WERI-Rb-1 (cell line): Measurements from ENCODE around the gene GHRHR.

Source experiments
- DNase-seq: peaks from one replicate; pipeline ENCODE4 v3.0.0-alpha.2; 2020
- H3K27ac ChIP-seq: fragments of 250-450 bp; sonication (Bioruptor Pico); 2 replicates; pipeline ENCODE4 v1.5.1; 2020; ENCODE audit warnings: mild to moderate bottlenecking, moderate library complexity
- H3K27me3 ChIP-seq: fragments of 250-450 bp; sonication (Bioruptor Pico); 2 replicates; pipeline ENCODE4 v1.5.1; 2021; ENCODE audit warnings: mild to moderate bottlenecking, low read depth, moderate library complexity; ENCODE audit not compliant: insufficient read depth, severe bottlenecking
- H3K36me3 ChIP-seq: fragments of 250-450 bp; sonication (Bioruptor Pico); 2 replicates; pipeline ENCODE4 v1.5.1; 2020; ENCODE audit warnings: mild to moderate bottlenecking, moderate library complexity
- H3K4me3 ChIP-seq: 2 replicates; pipeline ENCODE4 v1.5.1; 2011; ENCODE audit warnings: low read depth, mild to moderate bottlenecking, control low read depth, low read length
- H3K9me3 ChIP-seq: fragments of 250-450 bp; sonication (Bioruptor Pico); 2 replicates; pipeline ENCODE4 v1.5.1; 2021; ENCODE audit warnings: mild to moderate bottlenecking, moderate library complexity; ENCODE audit not compliant: severe bottlenecking
- TF ChIP-seq, protein P1 (sequence below): IDR thresholded peaks from 2 replicates; pipeline ENCODE4 v1.5.1; 2011; ENCODE audit warnings: low read depth, mild to moderate bottlenecking, control low read depth, inconsistent platforms, low read length

Gene GHRHR

DNA sequence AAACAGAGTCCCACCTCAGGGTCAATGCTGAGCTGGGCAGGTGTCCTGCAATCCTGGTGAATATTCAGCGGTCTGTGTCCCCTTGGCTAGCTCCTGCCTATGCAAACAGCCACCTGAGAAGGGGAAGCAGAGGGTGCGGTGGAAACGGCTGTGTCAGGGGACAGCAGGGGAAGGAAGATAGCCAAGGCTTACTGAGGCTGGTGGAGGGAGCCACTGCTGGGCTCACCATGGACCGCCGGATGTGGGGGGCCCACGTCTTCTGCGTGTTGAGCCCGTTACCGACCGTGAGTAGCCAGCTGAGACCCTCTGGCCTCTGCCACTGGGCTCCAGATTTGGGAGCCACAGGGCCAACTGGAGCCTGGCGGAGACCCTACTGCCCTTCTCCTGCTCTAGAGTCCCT lies at the start of gene GHRHR:
Gene GHRHR (plus strand): TSS at position 112 of the 400 bp plus-strand sequence. CDS start 116 bp downstream, at position 228.
- no peak within 1 kb of the TSS for H3K4me3 ChIP-seq

DNA sequence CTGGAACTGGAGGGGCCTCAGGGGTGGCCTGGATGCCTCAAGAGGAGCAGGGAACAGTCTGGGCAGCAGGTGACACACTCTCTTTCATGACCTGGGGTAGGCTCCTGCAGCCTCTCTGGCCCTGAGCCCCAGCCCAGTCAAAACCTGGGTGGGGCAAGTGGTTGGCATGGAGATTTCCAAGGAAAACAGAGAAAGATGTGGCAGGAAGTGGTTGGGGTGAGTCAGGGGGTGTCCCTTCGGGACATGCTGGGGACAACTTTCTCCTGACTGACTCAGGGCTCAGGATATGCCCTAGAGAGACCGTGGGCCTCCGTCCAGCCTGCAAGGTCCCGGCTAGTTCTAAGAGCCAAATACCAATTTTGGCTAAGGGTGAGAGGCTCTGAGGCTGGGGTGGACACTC lies 49.2 kb upstream of the GHRHR start:
- Histone ChIP-seq H3K36me3 (no peaks in the 10 kb centered on the region), H3K9me3 (no peaks in the 10 kb centered on the region), H3K27me3 (no peaks in the 10 kb centered on the region), H3K27ac (no peak overlapping the region), H3K4me3 (no peak overlapping the region)
- DNase-seq: no peak
- TF ChIP-seq, protein P1, sequence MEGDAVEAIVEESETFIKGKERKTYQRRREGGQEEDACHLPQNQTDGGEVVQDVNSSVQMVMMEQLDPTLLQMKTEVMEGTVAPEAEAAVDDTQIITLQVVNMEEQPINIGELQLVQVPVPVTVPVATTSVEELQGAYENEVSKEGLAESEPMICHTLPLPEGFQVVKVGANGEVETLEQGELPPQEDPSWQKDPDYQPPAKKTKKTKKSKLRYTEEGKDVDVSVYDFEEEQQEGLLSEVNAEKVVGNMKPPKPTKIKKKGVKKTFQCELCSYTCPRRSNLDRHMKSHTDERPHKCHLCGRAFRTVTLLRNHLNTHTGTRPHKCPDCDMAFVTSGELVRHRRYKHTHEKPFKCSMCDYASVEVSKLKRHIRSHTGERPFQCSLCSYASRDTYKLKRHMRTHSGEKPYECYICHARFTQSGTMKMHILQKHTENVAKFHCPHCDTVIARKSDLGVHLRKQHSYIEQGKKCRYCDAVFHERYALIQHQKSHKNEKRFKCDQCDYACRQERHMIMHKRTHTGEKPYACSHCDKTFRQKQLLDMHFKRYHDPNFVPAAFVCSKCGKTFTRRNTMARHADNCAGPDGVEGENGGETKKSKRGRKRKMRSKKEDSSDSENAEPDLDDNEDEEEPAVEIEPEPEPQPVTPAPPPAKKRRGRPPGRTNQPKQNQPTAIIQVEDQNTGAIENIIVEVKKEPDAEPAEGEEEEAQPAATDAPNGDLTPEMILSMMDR: no peak

More for the DNA sequence above, at the start of gene GHRHR:
- no peaks in the 10 kb centered on the region for H3K9me3 ChIP-seq
- H3K27ac ChIP-seq: no peak within 1 kb of the TSS
- no peak for DNase-seq
- no peaks in the 10 kb centered on the region for H3K36me3 ChIP-seq
- TF ChIP-seq, protein P1: no peak
- H3K27me3 ChIP-seq: no peaks in the 10 kb centered on the region

DNA sequence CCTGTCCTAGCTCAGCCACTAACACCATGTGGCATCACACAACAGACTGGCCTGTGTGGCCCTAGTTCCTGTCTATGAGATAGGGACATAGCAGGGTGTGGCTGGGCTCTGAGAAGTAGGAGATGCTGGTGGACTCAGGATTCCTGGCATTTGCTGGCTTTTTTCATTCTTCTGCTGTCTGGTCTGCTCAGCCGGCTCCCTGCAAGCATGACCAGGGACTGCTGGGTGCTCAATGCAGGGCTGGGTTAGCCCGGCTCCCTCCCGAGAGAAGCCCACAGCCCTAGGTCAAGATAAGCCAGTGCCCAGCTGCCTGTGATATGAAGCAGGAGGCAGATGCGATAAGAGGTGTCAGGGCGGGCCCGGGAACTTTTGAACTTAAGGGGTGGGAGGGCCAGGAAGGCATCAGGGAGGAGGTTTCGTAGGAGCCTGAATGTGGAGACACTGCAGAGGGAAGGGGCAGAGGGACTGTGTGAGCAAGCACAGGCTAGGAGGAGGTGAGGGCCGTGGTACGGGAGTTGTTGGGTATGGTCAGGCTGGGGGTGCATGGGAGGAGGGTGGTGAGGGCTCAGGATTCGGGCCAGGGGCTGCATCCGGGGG lies 48.6 kb upstream of the GHRHR start:
- H3K27ac ChIP-seq: no peak overlapping the region
- H3K36me3 ChIP-seq: no peaks in the 10 kb centered on the region
- no peak overlapping the region for H3K4me3 ChIP-seq
- DNase-seq: no peak
- TF ChIP-seq, protein P1: no peak
- H3K27me3 ChIP-seq: no peaks in the 10 kb centered on the region
- no peaks in the 10 kb centered on the region for H3K9me3 ChIP-seq

DNA sequence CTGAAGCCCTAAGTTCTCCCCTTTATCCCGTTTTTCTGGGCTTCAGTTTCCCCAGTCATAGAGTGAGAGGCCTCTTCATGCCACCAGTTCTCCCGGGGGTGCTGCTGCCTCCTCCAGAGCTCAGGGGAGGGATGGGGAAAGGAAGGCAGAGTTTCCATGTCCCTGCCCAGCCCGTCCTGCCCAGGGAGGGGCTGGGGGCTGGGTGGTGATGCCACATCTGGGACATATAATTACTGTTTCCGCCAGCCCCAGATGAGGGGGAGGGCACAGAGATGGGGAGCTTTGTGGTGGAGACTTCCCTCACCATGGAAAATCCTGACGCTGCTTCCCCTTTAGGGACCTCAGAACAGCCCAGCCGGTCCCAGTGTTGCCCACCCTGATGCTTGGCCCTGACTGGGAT lies 48.0 kb upstream of the GHRHR start:
- Histone ChIP-seq H3K27ac (no peak overlapping the region), H3K4me3 (no peak overlapping the region), H3K36me3 (no peaks in the 10 kb centered on the region), H3K9me3 (no peaks in the 10 kb centered on the region), H3K27me3 (no peaks in the 10 kb centered on the region)
- DNase-seq: no peak
- TF ChIP-seq, protein P1: no peak

DNA sequence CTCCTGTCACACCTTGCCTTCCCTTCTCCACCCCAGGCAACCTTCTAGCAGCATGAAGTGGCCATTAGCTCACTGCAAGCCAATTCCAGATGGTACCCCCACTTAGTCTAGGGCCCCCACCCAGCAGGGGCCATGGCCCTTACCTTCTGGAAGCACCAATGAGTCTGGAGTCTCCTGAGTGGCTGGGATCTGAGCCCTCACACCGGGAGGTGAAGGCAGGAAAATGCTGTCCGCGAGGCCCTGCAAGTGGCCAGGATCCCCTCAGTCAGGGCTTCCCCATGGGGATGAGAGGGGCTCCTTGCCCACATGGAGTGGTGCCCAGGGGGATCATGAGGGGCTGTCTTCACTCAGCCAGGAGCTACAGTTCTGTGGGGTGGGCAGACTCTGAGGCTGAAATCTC lies 47.5 kb upstream of the GHRHR start:
- no peak for DNase-seq
- no peak overlapping the region for H3K27ac ChIP-seq
- no peak overlapping the region for H3K4me3 ChIP-seq
- no peaks in the 10 kb centered on the region for H3K36me3 ChIP-seq
- H3K27me3 ChIP-seq: no peaks in the 10 kb centered on the region
- TF ChIP-seq, protein P1: no peak
- no peaks in the 10 kb centered on the region for H3K9me3 ChIP-seq

DNA sequence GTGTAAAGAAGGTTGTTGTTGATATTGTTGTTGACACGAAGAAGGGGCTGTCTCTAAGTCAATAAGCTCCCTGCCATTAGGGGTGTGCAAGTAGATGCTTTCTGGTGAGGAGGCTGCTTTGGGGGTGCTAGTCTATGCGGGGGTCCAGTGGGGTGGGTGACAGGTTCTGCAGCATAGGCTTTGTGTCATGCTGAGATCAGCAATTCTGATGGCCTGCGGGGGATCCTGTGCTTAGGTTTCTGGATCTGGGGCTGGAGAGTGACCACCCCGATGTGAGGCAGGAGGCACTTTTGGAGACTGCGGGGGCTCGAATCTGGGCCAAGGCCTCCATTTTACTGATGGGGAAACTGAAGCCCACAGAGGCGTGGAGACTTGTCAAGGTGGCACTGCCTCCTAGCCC lies 47.0 kb upstream of the GHRHR start:
- Histone ChIP-seq H3K4me3 (no peak overlapping the region), H3K27ac (no peak overlapping the region), H3K27me3 (no peaks in the 10 kb centered on the region), H3K9me3 (no peaks in the 10 kb centered on the region), H3K36me3 (no peaks in the 10 kb centered on the region)
- TF ChIP-seq, protein P1: no peak
- no peak for DNase-seq
